ENCODE results near the gene MYO7A.

- no peak for TF ChIP-seq EZH2 (IDR thresholded peaks at IDR 0.05; ENCODE audit: low read length)
- no peak for TF ChIP-seq CTCF (optimal IDR thresholded peaks at IDR 0.05 in 1 of 3, IDR thresholded peaks at IDR 0.05 in 1 of 3, conservative IDR thresholded peaks at IDR 0.05 in 1 of 3; ENCODE audit: extremely low read depth in 1 of 3, insufficient read depth in 2 of 3, low read length in 3 of 3)
Measured at GRCh38 chr11:77131560-77131959, 3.5 kb downstream of the MYO7A start.

All from keratinocyte (primary cell).